ENCODE measurements around the gene LRRC8E. TPM values are rescaled to one million over a fixed set of nuclear protein-coding genes. Genes with fewer than 3 reads are reported as not detected.

Gene LRRC8E
- total and polyA plus RNA-seq, 5 donors: 0.36 to 1.2 (median 0.95) TPM

- intact Hi-C loops (cut with DNase I): no loop called here
- Histone ChIP-seq H3K4me3 (ENCODE audit: low read length) (no peak overlapping the region), H3K27me3 (ENCODE audit: control insufficient read depth, insufficient read depth) (no peaks in the 10 kb centered on the region), H3K9me3 (ENCODE audit: control insufficient read depth, low read length) (no peaks in the 10 kb centered on the region), H3K27ac (ENCODE audit: low read length) (no peak overlapping the region), H3K4me1 (ENCODE audit: control insufficient read depth, insufficient read depth, low read length) (no peaks in the 10 kb centered on the region)
- no peak for DNase-seq
- ATAC-seq: no peak
- WGBS: 84% methylated on average over 13 of the region's 13 CpGs
Observed at GRCh38 chr19:7895565-7895964, 7.3 kb downstream of the LRRC8E start.

DNA sequence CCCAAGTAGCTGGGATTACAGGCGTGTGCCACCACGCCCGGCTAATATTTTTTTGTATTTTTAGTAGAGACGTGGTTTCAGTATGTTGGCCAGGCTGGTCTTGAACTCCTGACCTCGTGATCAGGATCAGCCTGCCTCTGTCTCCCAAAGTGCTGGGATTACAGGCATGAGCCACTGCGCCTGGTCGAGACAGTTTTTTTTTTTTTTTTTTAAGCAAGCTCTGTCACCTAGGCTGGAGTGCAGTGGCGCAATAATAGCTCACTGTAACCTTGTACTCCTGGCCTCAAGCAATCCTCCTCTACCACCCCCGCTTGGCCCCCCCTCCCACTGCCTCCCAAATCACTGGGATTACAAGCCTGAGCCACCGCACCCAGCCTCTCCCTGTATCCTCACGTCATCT is 9.0 kb downstream of the LRRC8E start:
- Histone ChIP-seq H3K4me3 (ENCODE audit: low read length) (no peak overlapping the region), H3K27ac (ENCODE audit: low read length) (no peak overlapping the region), H3K9me3 (ENCODE audit: control insufficient read depth, low read length) (no peaks in the 10 kb centered on the region), H3K27me3 (ENCODE audit: control insufficient read depth, insufficient read depth) (no peaks in the 10 kb centered on the region), H3K4me1 (ENCODE audit: control insufficient read depth, insufficient read depth, low read length) (no peaks in the 10 kb centered on the region)
- DNase-seq: no peak
- ATAC-seq: no peak
- intact Hi-C loops (cut with DNase I): no loop called here
- WGBS: 86% methylated on average over 11 of the region's 11 CpGs

- Histone ChIP-seq H3K4me3 (ENCODE audit: low read length) (no peak overlapping the region), H3K4me1 (ENCODE audit: control insufficient read depth, insufficient read depth, low read length) (no peaks in the 10 kb centered on the region), H3K27ac (ENCODE audit: low read length) (no peak overlapping the region), H3K9me3 (ENCODE audit: control insufficient read depth, low read length) (no peaks in the 10 kb centered on the region), H3K27me3 (ENCODE audit: control insufficient read depth, insufficient read depth) (no peaks in the 10 kb centered on the region)
- intact Hi-C loops (cut with DNase I): no loop called here
- ATAC-seq: no peak
- 95% methylated on average over 16 of the region's 16 CpGs for WGBS
- DNase-seq: no peak
Observed at GRCh38 chr19:7898967-7899366, 10.7 kb downstream of the LRRC8E start.

- intact Hi-C loops (cut with DNase I): no loop called here
- Histone ChIP-seq H3K27me3 (ENCODE audit: control insufficient read depth, insufficient read depth) (no peaks in the 10 kb centered on the region), H3K27ac (ENCODE audit: low read length) (no peak overlapping the region), H3K4me1 (ENCODE audit: control insufficient read depth, insufficient read depth, low read length) (peaks cover 4% of the 10 kb centered on the region), H3K9me3 (ENCODE audit: control insufficient read depth, low read length) (no peaks in the 10 kb centered on the region), H3K4me3 (ENCODE audit: low read length) (no peak overlapping the region)
- DNase-seq (peak in 1 of 3 donors; percentile 57), ATAC-seq (no peak)
- WGBS: 86% methylated on average over 34 of the region's 34 CpGs
Observed at GRCh38 chr19:7899751-7900378, 11.6 kb downstream of the LRRC8E start.

DNA sequence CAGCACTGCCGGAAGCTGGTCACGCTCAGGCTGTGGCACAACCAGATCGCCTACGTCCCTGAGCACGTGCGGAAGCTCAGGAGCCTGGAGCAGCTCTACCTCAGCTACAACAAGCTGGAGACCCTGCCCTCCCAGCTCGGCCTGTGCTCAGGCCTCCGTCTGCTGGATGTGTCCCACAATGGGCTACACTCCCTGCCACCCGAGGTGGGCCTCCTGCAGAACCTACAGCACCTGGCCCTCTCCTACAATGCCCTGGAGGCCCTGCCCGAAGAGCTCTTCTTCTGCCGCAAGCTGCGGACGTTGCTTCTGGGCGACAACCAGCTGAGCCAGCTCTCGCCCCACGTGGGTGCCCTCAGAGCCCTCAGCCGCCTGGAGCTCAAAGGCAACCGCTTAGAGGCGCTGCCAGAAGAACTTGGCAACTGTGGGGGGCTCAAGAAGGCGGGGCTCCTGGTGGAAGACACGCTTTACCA is 12.1 kb downstream of the LRRC8E start:
- peaks cover 5% of the 10 kb centered on the region for H3K4me1 ChIP-seq (ENCODE audit: control insufficient read depth, insufficient read depth, low read length)
- no peaks in the 10 kb centered on the region for H3K9me3 ChIP-seq (ENCODE audit: control insufficient read depth, low read length)
- H3K27me3 ChIP-seq (ENCODE audit: control insufficient read depth, insufficient read depth): no peaks in the 10 kb centered on the region
- intact Hi-C loops (cut with DNase I): no loop called here
- no peak overlapping the region for H3K4me3 ChIP-seq (ENCODE audit: low read length)
- peak in 1 of 3 donors; percentile 55 for DNase-seq
- no peak for ATAC-seq
- no peak overlapping the region for H3K27ac ChIP-seq (ENCODE audit: low read length)
- 78% methylated on average over 21 of the region's 21 CpGs for WGBS

DNA sequence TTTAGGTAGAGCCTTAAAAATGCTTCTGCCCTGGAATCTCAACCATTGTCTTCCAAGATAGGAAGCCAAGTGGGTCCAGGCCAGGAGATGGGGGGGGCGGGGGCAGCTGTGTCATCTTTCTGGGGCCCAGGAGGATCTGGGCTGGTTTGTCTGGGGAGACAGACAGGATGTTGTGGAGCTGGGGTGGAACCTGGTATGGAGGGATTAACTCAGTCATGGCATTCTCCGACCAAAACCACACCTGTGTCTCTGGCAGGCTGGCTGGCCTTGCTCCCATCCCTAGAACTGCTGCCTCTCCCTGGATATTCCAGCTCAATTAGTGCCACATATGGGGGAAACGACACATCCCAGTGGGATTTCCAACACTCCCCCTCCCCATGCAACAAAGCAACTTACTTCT is 12.6 kb downstream of the LRRC8E start:
- intact Hi-C loops (cut with DNase I): no loop called here
- Histone ChIP-seq H3K27me3 (ENCODE audit: control insufficient read depth, insufficient read depth) (no peaks in the 10 kb centered on the region), H3K4me1 (ENCODE audit: control insufficient read depth, insufficient read depth, low read length) (peaks cover 5% of the 10 kb centered on the region), H3K9me3 (ENCODE audit: control insufficient read depth, low read length) (no peaks in the 10 kb centered on the region), H3K27ac (ENCODE audit: low read length) (no peak overlapping the region), H3K4me3 (ENCODE audit: low read length) (no peak overlapping the region)
- no peak for DNase-seq
- WGBS: 66% methylated on average over 3 of the region's 3 CpGs
- no peak for ATAC-seq

DNA sequence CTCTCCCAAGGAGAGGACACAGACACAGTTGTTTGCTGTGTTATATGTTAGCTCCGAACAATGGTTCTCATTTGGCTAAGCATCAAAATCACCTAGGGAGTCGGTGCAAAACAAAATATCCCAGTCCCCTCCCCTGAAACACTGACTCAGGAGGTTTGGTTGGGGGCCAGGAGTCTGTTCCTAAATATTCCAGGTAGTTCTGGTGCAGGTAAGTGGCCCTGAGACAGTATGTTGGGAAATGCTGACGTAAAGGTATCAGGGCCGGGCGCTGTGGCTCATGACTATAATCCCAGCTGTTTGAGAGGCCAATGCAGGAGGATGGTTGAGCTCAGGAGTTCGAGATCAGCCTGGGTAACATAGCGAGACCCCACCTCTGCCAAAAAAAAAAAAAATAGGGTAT is 13.0 kb downstream of the LRRC8E start:
- DNase-seq (no peak), ATAC-seq (no peak)
- Histone ChIP-seq H3K4me3 (ENCODE audit: low read length) (no peak overlapping the region), H3K27me3 (ENCODE audit: control insufficient read depth, insufficient read depth) (no peaks in the 10 kb centered on the region), H3K9me3 (ENCODE audit: control insufficient read depth, low read length) (no peaks in the 10 kb centered on the region), H3K4me1 (ENCODE audit: control insufficient read depth, insufficient read depth, low read length) (peaks cover 5% of the 10 kb centered on the region), H3K27ac (ENCODE audit: low read length) (no peak overlapping the region)
- intact Hi-C loops (cut with DNase I): no loop called here
- 91% methylated on average over 7 of the region's 7 CpGs for WGBS

DNA sequence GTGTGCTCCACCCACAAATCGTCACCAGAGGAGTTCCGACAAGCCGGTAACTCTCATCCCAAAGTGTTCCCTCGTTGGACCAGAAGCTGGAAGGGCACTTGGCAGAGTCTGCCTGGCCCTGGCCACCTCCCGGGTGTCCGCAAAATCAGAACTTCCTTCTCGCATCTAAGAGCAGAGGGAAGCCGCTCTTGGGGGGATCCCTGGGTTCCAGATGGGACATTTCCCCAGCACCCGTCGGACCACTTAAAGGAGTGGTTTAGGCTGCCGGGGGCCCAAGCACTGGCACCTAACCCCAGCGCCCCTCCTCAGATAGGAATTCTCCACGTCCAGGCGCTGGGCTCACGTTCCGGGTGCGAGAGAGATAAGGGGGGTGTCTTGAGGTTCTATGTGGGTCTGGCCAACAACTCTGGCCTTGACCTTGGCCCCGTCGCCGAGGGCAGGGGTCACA is 14.5 kb downstream of the LRRC8E start:
- Histone ChIP-seq H3K9me3 (ENCODE audit: control insufficient read depth, low read length) (no peaks in the 10 kb centered on the region), H3K4me1 (ENCODE audit: control insufficient read depth, insufficient read depth, low read length) (peaks cover 5% of the 10 kb centered on the region), H3K27me3 (ENCODE audit: control insufficient read depth, insufficient read depth) (no peaks in the 10 kb centered on the region), H3K27ac (ENCODE audit: low read length) (peak overlapping the region; percentile 71), H3K4me3 (ENCODE audit: low read length) (peak overlapping the region; percentile 34)
- 16% methylated on average over 20 of the region's 20 CpGs for WGBS
- DNase-seq: no peak
- intact Hi-C loops (cut with DNase I): no loop called here
- ATAC-seq: no peak

- intact Hi-C loops (cut with DNase I): no loop called here
- ATAC-seq: peak; percentile 85 to 87
- peak; percentile 100 for DNase-seq
- under 1% methylated on average over 89 of the region's 89 CpGs for WGBS
- H3K4me1 ChIP-seq (ENCODE audit: control insufficient read depth, insufficient read depth, low read length): peaks cover 5% of the 10 kb centered on the region
- no peaks in the 10 kb centered on the region for H3K27me3 ChIP-seq (ENCODE audit: control insufficient read depth, insufficient read depth)
- peak within 1 kb of the TSS; percentile 82 for H3K4me3 ChIP-seq (ENCODE audit: low read length)
- no peaks in the 10 kb centered on the region for H3K9me3 ChIP-seq (ENCODE audit: control insufficient read depth, low read length)
- H3K27ac ChIP-seq (ENCODE audit: low read length): peak within 1 kb of the TSS; percentile 71
Observed at GRCh38 chr19:7903244-7904073, 15.1 kb downstream of the LRRC8E start, which contains the start of gene MAP2K7. Gene MAP2K7, plus strand, starts transcription at chr19:7903877. Its CDS starts 68 bp downstream, at chr19:7903945.

- ATAC-seq (peak; percentile 17 to 36), DNase-seq (peak; percentile 56 to 89 (median 64))
- Histone ChIP-seq H3K9me3 (ENCODE audit: control insufficient read depth, low read length) (no peaks in the 10 kb centered on the region), H3K27me3 (ENCODE audit: control insufficient read depth, insufficient read depth) (no peaks in the 10 kb centered on the region), H3K4me3 (ENCODE audit: low read length) (peak overlapping the region; percentile 82), H3K27ac (ENCODE audit: low read length) (peak overlapping the region; percentile 43), H3K4me1 (ENCODE audit: control insufficient read depth, insufficient read depth, low read length) (peaks cover 5% of the 10 kb centered on the region)
- intact Hi-C loops (cut with DNase I): no loop called here
- 11% methylated on average over 68 of the region's 68 CpGs for WGBS
Observed at GRCh38 chr19:7904074-7905020, 16.0 kb downstream of the LRRC8E start.
